Cardiac fibroblast (primary cell): ENCODE measurements around the gene RMDN2.
A peak's percentile ranks its signal among the peaks of the same experiment; 100 is the strongest.

Experiments used
- DNase-seq, 2 donors: peaks; one replicate each; pipeline versions ENCODE4 v3.0.0 to v3.0.0-alpha.2; 2010; ENCODE audit warnings: low read depth in 2 of 2
- H3K4me3 ChIP-seq, 2 donors: replicated peaks in 1 of 2; 1 replicate in 1 of 2; 2 replicates in 1 of 2; pipeline ENCODE4 v1.5.1; 2011; ENCODE audit warnings: low read depth in 2 of 2, low read length in 2 of 2, mild to moderate bottlenecking in 2 of 2, moderate library complexity in 1 of 2
- TF ChIP-seq, protein P1 (sequence below): IDR thresholded peaks from one replicate; pipeline ENCODE4 v1.5.1; 2011; ENCODE audit warnings: low read depth, mild to moderate bottlenecking, low read length, inconsistent platforms

Gene RMDN2

DNA sequence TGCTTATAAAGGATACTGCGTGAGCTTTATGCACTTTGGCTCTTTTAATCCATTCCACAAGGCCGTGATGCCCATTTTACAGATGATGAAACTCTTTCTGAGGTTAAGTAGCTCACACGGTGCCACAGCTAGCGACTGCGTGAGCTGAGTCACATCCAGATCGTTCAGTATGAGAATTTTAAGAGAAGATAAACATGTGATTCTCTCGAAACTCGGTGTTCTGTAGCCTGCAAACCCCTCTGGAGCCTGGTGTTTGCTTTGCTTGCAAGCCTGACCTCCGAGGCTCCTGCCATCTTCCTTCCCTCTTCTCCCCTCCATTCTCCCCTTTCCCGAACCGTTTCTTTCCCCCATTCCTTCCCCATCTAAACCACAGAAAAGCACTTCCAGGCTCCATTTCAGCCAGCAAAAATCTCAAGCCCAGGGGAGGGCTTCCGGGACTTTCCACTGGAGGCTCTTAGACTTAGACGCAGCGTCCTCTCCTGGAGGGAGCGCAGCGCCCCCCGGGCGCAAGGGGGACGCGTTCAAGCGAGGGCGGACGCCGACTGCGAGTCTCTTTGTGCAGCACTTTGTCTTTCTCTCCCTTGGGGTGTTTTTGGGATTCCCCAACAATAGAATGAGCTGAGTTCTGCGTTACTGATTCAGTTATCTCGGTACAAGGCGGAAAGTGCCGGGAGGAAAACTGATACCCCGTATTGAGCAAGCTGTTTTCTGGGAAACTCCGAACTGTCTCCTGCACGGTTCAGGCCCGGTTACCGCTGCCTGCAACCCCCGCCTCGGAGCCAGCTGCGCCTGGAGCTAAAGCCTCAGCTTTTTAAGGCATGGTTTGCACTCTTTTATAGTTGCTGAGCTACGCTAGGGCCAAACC lies 112.9 kb downstream of the RMDN2 start:
- TF ChIP-seq, protein P1, sequence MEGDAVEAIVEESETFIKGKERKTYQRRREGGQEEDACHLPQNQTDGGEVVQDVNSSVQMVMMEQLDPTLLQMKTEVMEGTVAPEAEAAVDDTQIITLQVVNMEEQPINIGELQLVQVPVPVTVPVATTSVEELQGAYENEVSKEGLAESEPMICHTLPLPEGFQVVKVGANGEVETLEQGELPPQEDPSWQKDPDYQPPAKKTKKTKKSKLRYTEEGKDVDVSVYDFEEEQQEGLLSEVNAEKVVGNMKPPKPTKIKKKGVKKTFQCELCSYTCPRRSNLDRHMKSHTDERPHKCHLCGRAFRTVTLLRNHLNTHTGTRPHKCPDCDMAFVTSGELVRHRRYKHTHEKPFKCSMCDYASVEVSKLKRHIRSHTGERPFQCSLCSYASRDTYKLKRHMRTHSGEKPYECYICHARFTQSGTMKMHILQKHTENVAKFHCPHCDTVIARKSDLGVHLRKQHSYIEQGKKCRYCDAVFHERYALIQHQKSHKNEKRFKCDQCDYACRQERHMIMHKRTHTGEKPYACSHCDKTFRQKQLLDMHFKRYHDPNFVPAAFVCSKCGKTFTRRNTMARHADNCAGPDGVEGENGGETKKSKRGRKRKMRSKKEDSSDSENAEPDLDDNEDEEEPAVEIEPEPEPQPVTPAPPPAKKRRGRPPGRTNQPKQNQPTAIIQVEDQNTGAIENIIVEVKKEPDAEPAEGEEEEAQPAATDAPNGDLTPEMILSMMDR: peak; percentile 51
- peak; percentile 70 to 81 for DNase-seq
- peak overlapping the region; percentile 1 to 37 for H3K4me3 ChIP-seq

DNA sequence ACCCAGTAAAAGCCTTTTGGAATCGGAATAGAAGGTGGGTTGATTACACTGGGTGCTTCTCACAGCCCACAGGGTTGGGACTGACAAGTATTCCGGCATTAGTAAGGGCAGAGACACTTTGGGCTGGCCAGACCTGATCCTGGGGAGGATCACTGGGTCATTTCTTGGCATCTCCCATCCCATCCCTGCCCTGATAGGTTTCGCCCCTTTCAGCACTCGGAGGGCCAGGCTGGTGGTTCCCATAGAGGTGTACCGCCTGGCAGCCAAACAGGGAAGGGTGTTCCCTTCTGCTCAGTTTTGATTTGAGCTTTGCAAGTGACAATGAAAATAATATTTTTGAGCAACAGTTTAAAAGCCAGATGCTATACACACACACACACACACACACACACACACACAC lies 113.6 kb downstream of the RMDN2 start:
- H3K4me3 ChIP-seq: peak overlapping the region in 1 of 2 donors; percentile 37
- TF ChIP-seq, protein P1: no peak
- no peak for DNase-seq

DNA sequence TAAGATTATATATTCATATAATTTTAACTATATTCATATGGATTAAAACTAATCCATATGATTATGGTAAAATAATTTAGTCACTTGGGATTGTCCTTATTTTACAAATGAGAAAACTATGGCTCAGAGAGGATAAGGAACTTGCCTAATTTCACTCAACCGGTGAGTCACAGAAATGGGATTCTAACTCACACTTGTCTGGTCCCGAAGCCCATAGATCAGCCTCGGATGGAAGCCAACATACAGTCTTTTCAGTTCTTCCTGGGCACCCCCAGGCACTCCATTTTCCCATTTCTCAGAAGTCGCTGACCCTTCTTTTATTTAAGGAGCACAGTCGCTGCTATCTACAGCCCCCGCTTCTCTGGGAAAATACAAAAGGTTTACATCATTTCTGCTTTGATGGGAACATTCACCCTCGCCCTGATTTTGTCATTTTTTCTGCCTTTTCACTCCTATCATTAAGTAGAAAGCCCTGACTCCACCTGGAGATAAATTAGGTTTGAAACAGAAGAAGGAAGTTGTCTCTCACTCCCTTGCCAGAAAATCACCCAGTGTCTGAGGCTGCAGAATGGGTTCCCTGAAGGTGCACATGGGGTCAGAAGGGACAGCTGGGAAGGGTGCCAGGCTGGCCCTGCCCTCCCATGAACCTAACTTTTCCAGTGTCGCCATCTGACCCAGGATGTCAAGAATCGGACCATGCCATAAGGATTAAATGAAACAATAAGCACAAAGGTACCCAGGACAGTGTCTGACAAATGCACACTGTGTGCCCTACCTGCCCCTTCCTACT lies 114.2 kb downstream of the RMDN2 start:
- H3K4me3 ChIP-seq: no peak overlapping the region
- TF ChIP-seq, protein P1: no peak
- DNase-seq: peak; percentile 71 to 72

DNA sequence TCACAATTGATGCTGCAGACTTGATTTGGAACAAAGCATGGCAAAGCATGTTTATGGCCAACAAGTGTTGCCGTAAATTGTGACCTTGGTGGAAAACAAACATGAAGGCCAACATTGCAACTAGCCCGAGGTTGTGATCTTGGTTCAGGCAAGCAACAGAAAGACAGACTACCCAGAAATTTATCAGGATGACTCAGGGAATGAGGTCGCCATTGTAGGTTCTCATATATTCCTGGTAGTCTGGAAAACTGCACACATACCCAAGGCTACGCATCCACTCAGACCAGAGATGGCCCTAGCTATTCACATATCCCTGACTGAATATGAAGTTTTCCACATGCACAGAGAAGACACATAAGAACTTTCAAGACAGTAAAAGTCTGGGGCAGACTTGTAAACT lies 120.7 kb downstream of the RMDN2 start:
- no peak for DNase-seq
- TF ChIP-seq, protein P1: no peak
- H3K4me3 ChIP-seq: no peak overlapping the region

DNA sequence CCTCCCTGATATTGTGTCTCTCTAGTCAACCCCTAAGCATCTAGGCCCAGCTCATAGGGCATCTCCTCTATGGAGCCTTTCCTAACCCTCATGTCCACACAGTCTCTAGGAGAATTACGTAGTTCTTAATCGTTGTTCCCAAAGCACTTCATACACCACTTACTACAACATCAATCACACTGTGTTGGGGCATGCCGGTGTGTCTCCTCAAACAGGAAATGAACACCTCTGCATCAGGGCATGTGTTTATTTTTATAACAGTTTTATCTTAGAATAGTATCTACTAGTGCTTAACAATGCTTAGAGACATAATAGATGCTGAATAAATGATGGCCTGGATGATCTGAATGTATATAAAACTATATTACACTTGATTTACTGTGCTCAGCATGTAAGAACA lies 131.1 kb downstream of the RMDN2 start:
- DNase-seq: no peak
- no peak overlapping the region for H3K4me3 ChIP-seq
- TF ChIP-seq, protein P1: no peak

DNA sequence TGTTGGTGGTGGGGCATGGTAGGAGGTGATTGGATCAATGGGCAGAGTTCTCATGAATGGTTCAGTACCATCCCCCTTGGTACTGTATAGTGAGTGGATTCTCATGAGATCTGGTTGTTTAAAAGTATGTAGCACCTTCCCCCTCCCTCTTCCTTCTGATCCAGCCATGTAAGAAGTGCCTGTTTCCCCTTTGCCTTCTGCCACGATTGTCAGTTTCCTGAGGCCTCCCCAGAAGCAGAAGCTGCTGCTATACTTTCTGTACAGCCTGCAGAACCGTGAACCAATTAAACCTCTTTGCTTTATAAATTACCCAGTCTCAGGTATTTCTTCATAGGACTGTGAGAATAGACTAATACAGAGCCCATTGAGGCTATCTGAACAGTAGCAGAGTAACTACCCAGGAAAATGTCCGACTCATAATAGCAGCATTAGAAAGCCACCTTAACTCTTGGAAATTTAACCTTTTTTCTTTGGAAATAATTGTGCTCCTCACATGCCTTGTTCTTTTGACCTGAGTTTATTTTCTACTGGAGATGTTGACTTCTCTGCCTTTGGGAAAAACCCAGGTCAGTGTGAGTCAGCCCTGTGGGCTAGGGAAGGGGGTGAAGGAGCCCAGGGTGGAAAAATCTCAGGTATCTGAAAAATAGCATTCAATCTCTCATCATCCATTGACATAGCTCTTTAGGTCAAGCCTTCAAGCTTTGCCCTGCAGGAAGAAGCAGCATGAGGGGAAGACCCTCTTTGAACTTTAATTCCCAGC lies 132.7 kb downstream of the RMDN2 start:
- H3K4me3 ChIP-seq: no peak overlapping the region
- TF ChIP-seq, protein P1: no peak
- no peak for DNase-seq
